A673 (cell line): ENCODE data around the gene EFCAB5. TPM values are rescaled to one million over a fixed set of nuclear protein-coding genes. Genes with fewer than 3 reads are reported as not detected.

Source experiments
- BruUV-seq: library from RNA; stranded (reverse); fragments of 400-500 nt; replicated peaks from 2 replicates; lab custom pipeline; 2021; lab: Mats Ljungman, UMichigan
- CTCF ChIA-PET: fragments of 300-600 bp; sonication (Branson Sonifier 250); formaldehyde crosslinking; loops from one replicate; lab custom pipeline; 2022; ENCODE audit warnings: antibody characterized with exemption; lab: Charles Lee
- POLR2A ChIA-PET: fragments of 300-600 bp; sonication (Branson Sonifier 250); formaldehyde crosslinking; loops from one replicate; lab custom pipeline; 2022; ENCODE audit warnings: antibody characterized with exemption; ENCODE audit not compliant: low non-redundant PET; lab: Charles Lee
- DNase-seq: peaks from one replicate; pipeline ENCODE4 v3.0.0-alpha.2; 2015; ENCODE audit warnings: low spot score
- H3K27ac ChIP-seq: fragments of 200-600 bp; sonication (generic); 2 replicates; pipeline ENCODE4 v1.5.1; 2016; ENCODE audit warnings: mixed run types, low read depth, mild to moderate bottlenecking, mixed read lengths, antibody characterized with exemption, low read length; ENCODE audit not compliant: poor library complexity, severe bottlenecking
- H3K27me3 ChIP-seq: fragments of 200-600 bp; sonication (generic); replicated peaks from 2 replicates; pipeline ENCODE4 v1.6.1; 2017; ENCODE audit warnings: mixed run types, low read depth, mild to moderate bottlenecking, mixed read lengths, antibody characterized with exemption, low read length; ENCODE audit not compliant: insufficient read depth, poor library complexity
- H3K36me3 ChIP-seq: fragments of 200-600 bp; sonication (generic); 2 replicates; pipeline ENCODE4 v1.6.1; 2016; ENCODE audit warnings: mixed run types, mild to moderate bottlenecking, mixed read lengths, antibody characterized with exemption, low read length; ENCODE audit not compliant: insufficient read depth, poor library complexity, severe bottlenecking
- H3K4me1 ChIP-seq: fragments of 200-600 bp; sonication (generic); 2 replicates; pipeline ENCODE4 v1.6.1; 2017; ENCODE audit warnings: mixed run types, mild to moderate bottlenecking, mixed read lengths, antibody characterized with exemption, low read length; ENCODE audit not compliant: insufficient read depth, poor library complexity, severe bottlenecking
- H3K4me3 ChIP-seq: fragments of 200-600 bp; sonication (generic); 2 replicates; pipeline ENCODE4 v1.5.1; 2016; ENCODE audit warnings: low read depth, mixed run types, mild to moderate bottlenecking, mixed read lengths, low read length; ENCODE audit not compliant: poor library complexity, severe bottlenecking
- H3K9me3 ChIP-seq: fragments of 200-600 bp; sonication (generic); 2 replicates; pipeline ENCODE4 v1.6.1; 2016; ENCODE audit warnings: mixed run types, low read depth, mild to moderate bottlenecking, mixed read lengths, antibody characterized with exemption, low read length; ENCODE audit not compliant: poor library complexity, severe bottlenecking
- EZH2 ChIP-seq: fragments of 200-600 bp; sonication (generic); IDR thresholded peaks from 2 replicates; pipeline ENCODE4 v1.6.1; 2017; ENCODE audit warnings: borderline replicate concordance, low read depth, mild to moderate bottlenecking, mixed read lengths, antibody characterized with exemption, low read length; ENCODE audit not compliant: poor library complexity, severe bottlenecking
- intact Hi-C: fragments of 100-400 bp; cut with micrococcal nuclease; formaldehyde crosslinking; loops from one replicate; pipeline ENCODE4 v1.10.0; 2022; ENCODE audit not compliant: unreplicated experiment
- total RNA-seq: library from RNA; stranded (reverse); gene quantifications from 2 replicates; pipeline ENCODE4 v1.2.3, GENCODE V29; 2021
- TF ChIP-seq, protein P1 (sequence below): fragments of 300-800, 200-600 bp; sonication (generic); conservative IDR thresholded peaks from 2 replicates; pipeline ENCODE4 v1.5.1; 2017; ENCODE audit warnings: low read depth, mild to moderate bottlenecking, antibody characterized with exemption, low read length, moderate library complexity, mixed read lengths

EFCAB5 gene
- total RNA-seq, 1 experiment from 2014 or later: 2.8 TPM

DNA sequence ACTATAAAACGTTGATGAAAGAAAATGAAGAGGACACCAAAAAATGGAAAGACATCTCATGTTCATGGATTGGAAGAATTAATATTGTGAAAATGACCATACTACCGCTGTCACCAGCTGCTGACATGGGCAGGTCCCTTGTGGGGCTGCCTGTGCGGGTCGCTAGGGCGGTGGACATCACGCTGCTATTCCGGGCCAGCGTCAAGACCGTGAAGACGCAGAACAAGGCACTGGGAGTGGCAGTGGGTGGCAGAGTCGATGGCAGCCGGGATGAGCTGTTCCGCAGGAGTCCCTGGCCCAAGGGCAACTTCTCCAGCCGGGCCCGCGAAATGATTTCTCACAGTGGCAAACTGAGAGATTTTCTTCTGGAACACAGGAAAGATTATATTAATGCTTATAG lies 127.0 kb downstream of the EFCAB5 start:
- TF ChIP-seq, protein P1, sequence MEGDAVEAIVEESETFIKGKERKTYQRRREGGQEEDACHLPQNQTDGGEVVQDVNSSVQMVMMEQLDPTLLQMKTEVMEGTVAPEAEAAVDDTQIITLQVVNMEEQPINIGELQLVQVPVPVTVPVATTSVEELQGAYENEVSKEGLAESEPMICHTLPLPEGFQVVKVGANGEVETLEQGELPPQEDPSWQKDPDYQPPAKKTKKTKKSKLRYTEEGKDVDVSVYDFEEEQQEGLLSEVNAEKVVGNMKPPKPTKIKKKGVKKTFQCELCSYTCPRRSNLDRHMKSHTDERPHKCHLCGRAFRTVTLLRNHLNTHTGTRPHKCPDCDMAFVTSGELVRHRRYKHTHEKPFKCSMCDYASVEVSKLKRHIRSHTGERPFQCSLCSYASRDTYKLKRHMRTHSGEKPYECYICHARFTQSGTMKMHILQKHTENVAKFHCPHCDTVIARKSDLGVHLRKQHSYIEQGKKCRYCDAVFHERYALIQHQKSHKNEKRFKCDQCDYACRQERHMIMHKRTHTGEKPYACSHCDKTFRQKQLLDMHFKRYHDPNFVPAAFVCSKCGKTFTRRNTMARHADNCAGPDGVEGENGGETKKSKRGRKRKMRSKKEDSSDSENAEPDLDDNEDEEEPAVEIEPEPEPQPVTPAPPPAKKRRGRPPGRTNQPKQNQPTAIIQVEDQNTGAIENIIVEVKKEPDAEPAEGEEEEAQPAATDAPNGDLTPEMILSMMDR: no peak
- no peak for TF ChIP-seq EZH2
- Histone ChIP-seq H3K4me1 (no peaks in the 10 kb centered on the region), H3K27me3 (no peaks in the 10 kb centered on the region), H3K27ac (no peak overlapping the region), H3K36me3 (no peaks in the 10 kb centered on the region), H3K4me3 (no peak overlapping the region), H3K9me3 (peaks cover 23% of the 10 kb centered on the region)
- ChIA-PET CTCF (no interaction called here), POLR2A (no interaction called here)
- intact Hi-C loops: no loop called here
- DNase-seq: no peak
- no TSS peak for BruUV-seq

DNA sequence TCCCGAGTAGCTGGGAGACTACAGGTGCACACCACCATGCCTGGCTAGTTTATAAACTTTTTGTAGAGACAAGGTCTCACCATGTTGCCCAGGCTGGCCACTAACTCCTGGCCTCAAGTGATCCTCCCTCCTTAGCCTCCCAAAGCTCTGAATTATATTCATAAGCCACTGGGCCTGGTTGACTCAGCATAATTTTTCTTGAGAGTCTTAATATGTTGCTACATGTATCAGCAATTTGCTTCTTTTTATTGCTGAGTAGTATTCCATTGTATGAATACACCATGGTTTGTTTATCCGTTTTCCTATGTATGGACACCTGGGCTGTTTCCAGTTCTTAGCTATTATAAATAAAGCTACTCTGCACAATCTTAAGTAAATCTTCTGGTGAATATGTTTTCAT lies 132.8 kb downstream of the EFCAB5 start:
- intact Hi-C loops: no loop called here
- no peak for TF ChIP-seq EZH2
- TF ChIP-seq, protein P1: no peak
- ChIA-PET POLR2A (interaction anchor here (0.6 kb wide), 1 partner anchor 143 kb away, joined by 14 read pairs; no protein-coding TSS in a partner anchor), CTCF (no interaction called here)
- H3K36me3 ChIP-seq: no peaks in the 10 kb centered on the region
- no peaks in the 10 kb centered on the region for H3K27me3 ChIP-seq
- no peak overlapping the region for H3K27ac ChIP-seq
- BruUV-seq: no TSS peak
- H3K4me1 ChIP-seq: no peaks in the 10 kb centered on the region
- DNase-seq: no peak
- H3K4me3 ChIP-seq: no peak overlapping the region
- H3K9me3 ChIP-seq: no peaks in the 10 kb centered on the region

DNA sequence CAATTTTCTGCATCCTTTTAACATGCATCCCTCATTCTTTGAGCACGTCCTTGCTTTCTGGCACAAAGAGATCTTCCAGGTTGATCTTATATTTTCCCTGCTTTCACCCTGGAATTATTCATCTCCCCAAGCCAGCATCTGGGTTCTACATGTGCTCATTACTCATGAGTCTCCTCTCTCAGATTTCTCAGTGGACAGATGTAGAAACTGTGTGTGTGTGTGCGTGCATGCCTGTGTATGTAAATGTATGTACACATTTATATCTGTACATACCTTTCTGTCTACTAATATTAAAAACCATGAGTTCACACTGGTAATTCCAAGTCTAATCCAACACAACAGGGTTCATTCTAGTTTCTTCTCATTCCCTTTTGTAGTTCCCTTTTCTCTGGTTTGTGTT lies 133.3 kb downstream of the EFCAB5 start:
- ChIA-PET POLR2A (no interaction called here), CTCF (interaction anchor here (0.5 kb wide), 1 partner anchor 663 kb away, joined by 4 read pairs; no protein-coding TSS in a partner anchor)
- no peaks in the 10 kb centered on the region for H3K4me1 ChIP-seq
- H3K4me3 ChIP-seq: no peak overlapping the region
- H3K9me3 ChIP-seq: no peaks in the 10 kb centered on the region
- no peak for DNase-seq
- H3K36me3 ChIP-seq: no peaks in the 10 kb centered on the region
- H3K27me3 ChIP-seq: no peaks in the 10 kb centered on the region
- BruUV-seq: no TSS peak
- intact Hi-C loops: no loop called here
- H3K27ac ChIP-seq: no peak overlapping the region
- TF ChIP-seq EZH2: no peak
- TF ChIP-seq, protein P1: no peak
